HFFc6 (cell line): Measurements from ENCODE around the gene GUCD1. TPM values are rescaled to one million over a fixed set of nuclear protein-coding genes. Genes with fewer than 3 reads are reported as not detected.

Experiments used
- DNase-seq: peaks from one replicate; pipeline ENCODE4 v3.0.0-alpha.2; 2018
- H3K27ac Mint-ChIP-seq: 2 replicates; pipeline ENCODE4 v1.8.0; 2020; ENCODE audit warnings: mild to moderate bottlenecking, mixed read lengths
- H3K27me3 Mint-ChIP-seq: 2 replicates; pipeline ENCODE4 v1.8.0; 2021; ENCODE audit warnings: mild to moderate bottlenecking, moderate library complexity, mixed read lengths; ENCODE audit not compliant: insufficient read depth
- H3K36me3 Mint-ChIP-seq: 2 replicates; pipeline ENCODE4 v1.8.0; 2021; ENCODE audit warnings: low read depth, mixed read lengths
- H3K4me1 Mint-ChIP-seq: 2 replicates; pipeline ENCODE4 v1.8.0; 2020; ENCODE audit warnings: low read depth, mixed read lengths
- H3K4me3 Mint-ChIP-seq: 2 replicates; pipeline ENCODE4 v1.8.0; 2020; ENCODE audit warnings: mild to moderate bottlenecking, moderate library complexity, mixed read lengths
- H3K9me3 Mint-ChIP-seq: 2 replicates; pipeline ENCODE4 v1.8.0; 2020; ENCODE audit warnings: mild to moderate bottlenecking, mixed read lengths
- total RNA-seq, 6 experiments: library from RNA; stranded (reverse); fragmentation: NEBNext Ultra II Directional; extraction: Animal tissue kit (Norgen Biotek cat#: 25700); gene quantifications; 2 replicates in 1 of 6; 3 replicates in 5 of 6; pipeline ENCODE4 v1.2.3, GENCODE V29; 2021
- TF ChIP-seq, protein P1 (sequence below): fragments of 200-600 bp; sonication (generic); IDR thresholded peaks from 2 replicates; pipeline ENCODE4 v1.5.0; 2021; ENCODE audit warnings: antibody characterized with exemption, mild to moderate bottlenecking

The GUCD1 gene
- total RNA-seq, 6 experiments from 2014 or later: 82.4 to 99.5 (median 89.0) TPM

DNA sequence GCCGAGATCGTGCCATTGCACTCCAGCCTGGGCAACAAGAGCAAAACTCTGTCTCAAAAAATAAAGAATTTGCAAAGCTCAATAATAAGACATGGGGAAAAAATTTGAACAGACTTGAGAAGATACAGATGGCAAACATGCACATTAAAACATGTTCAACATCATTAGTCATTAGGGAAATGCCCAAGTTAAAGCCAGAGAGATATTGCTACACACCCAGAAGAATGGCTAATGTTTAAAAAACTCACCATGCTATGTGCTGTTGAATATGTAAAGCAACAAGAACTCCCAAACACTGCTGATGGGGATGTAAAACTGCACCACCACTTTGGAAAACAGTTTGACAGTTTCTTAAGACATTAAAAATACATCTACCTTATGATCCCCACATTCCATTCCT, 25.3 kb upstream of the GUCD1 start:
- Mint-ChIP-seq H3K9me3 (no peaks in the 10 kb centered on the region), H3K4me1 (peaks cover 29% of the 10 kb centered on the region), H3K27me3 (no peaks in the 10 kb centered on the region; the same call in 1 of the 2 replicates), H3K36me3 (peaks cover 12% of the 10 kb centered on the region), H3K4me3 (no peak overlapping the region), H3K27ac (peak overlapping the region; percentile 47; the same call in 1 of the 2 replicates)
- TF ChIP-seq, protein P1, sequence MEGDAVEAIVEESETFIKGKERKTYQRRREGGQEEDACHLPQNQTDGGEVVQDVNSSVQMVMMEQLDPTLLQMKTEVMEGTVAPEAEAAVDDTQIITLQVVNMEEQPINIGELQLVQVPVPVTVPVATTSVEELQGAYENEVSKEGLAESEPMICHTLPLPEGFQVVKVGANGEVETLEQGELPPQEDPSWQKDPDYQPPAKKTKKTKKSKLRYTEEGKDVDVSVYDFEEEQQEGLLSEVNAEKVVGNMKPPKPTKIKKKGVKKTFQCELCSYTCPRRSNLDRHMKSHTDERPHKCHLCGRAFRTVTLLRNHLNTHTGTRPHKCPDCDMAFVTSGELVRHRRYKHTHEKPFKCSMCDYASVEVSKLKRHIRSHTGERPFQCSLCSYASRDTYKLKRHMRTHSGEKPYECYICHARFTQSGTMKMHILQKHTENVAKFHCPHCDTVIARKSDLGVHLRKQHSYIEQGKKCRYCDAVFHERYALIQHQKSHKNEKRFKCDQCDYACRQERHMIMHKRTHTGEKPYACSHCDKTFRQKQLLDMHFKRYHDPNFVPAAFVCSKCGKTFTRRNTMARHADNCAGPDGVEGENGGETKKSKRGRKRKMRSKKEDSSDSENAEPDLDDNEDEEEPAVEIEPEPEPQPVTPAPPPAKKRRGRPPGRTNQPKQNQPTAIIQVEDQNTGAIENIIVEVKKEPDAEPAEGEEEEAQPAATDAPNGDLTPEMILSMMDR: no peak
- peak; percentile 78 for DNase-seq

DNA sequence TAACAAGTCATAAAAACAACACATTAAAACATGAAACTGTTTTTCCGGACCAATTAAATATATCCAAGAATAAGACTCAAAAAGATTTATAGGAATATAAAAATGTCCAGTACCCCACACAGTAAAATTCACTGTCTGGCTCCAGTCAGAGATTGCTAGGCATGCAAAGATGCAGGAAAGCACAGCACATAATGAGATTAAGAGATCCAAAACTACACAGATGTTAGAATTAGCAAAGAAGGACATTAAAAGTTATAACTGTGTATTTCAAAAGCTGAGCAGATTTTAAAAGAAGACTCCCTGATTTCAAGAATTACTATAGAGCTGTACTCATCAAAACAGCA, 24.3 kb upstream of the GUCD1 start:
- Mint-ChIP-seq H3K4me3 (no peak overlapping the region), H3K27ac (peak overlapping the region; percentile 2; the same call in 1 of the 2 replicates), H3K4me1 (peaks cover 35% of the 10 kb centered on the region), H3K36me3 (peaks cover 22% of the 10 kb centered on the region), H3K9me3 (no peaks in the 10 kb centered on the region), H3K27me3 (no peaks in the 10 kb centered on the region; the same call in 1 of the 2 replicates)
- TF ChIP-seq, protein P1: no peak
- no peak for DNase-seq

DNA sequence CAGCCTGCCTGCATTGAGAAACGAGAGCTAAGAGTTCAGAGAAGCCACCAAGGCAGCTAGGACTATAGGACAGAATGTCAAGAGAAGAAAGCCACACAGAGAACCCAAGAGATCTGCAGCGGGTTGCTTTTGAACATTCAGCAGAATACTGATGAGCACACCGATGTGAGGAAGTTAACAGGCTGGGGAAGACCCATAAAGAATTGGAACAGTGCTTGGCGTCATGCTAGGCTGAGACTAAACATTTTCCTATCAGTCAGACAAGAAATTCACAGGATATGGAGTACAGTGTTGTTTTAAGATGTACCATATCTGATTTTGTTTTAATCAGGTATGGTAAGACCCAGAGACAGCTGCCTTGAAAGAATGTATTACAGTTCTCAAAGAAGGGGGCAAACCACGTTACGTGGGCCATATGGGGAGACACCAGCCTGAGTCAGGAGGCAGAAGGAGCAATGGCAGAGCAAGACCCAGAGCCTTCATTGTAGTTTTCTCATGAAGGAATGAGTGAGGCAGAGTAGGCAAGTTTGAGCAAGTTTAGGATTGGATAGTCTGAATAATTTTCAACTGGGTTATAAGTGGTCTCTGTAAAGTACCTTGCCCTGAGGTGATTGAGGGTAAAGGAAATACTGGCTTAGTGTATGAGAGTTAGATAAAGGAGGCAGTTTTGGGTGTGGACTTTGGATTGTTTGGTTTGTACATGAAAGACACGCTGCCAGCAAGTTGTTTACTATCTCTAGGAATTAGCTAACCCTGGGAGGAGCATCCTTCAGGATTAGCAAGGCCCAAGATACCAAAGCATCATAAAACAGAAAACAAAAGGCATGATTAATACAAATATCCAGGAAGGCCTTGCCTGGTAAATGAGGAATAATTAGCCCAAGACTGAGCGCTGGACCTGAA, 23.7 kb upstream of the GUCD1 start:
- TF ChIP-seq, protein P1: no peak
- H3K27ac Mint-ChIP-seq: peak overlapping the region; percentile 30
- peaks cover 35% of the 10 kb centered on the region for H3K4me1 Mint-ChIP-seq
- peaks cover 24% of the 10 kb centered on the region for H3K36me3 Mint-ChIP-seq
- peak; percentile 5 for DNase-seq
- H3K9me3 Mint-ChIP-seq: no peaks in the 10 kb centered on the region
- H3K4me3 Mint-ChIP-seq: no peak overlapping the region
- no peaks in the 10 kb centered on the region; the same call in 1 of the 2 replicates for H3K27me3 Mint-ChIP-seq

DNA sequence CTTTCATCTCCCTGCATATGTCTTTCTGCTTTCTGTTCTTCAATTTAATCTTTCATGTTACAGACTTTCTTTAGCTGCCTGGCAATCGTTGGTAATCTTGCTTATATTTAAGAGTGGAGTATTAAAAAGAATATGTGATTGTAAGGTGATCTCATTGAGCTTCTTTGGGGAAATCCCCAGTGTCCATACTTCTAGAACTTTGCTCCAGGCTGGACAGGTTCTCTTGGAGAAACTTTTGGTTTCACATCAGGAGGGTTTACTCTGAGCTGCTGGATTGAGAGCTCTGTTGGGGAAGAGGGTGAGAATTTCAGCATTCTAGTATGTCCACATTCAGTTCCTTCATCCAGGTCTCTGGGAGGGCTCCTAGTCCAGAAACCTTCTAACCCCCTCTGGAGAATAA, 21.8 kb upstream of the GUCD1 start:
- Mint-ChIP-seq H3K27ac (no peak overlapping the region), H3K4me3 (no peak overlapping the region), H3K36me3 (peaks cover 37% of the 10 kb centered on the region), H3K9me3 (no peaks in the 10 kb centered on the region), H3K27me3 (no peaks in the 10 kb centered on the region; the same call in 1 of the 2 replicates), H3K4me1 (peaks cover 35% of the 10 kb centered on the region)
- DNase-seq: no peak
- TF ChIP-seq, protein P1: no peak

DNA sequence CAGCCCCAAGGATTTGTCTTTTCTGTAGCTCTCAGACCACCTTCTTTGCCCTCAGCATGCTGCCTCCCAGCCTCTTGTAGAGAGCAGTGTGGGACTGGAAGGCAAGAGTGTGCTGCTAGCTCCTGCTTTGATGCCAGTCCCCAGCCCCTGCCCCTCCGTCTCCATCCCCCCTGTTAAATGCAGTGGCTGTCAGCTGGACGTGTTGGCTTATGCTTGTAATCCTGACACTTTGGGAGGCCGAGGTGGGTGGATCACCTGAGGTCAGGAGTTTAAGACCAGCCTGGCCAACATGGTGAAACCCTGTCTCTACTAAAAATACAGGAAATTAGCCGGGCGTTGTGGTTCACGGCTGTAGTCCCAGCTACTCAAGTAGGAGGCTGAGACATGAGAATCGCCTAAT, 16.3 kb upstream of the GUCD1 start:
- Mint-ChIP-seq H3K9me3 (no peaks in the 10 kb centered on the region), H3K27ac (no peak overlapping the region), H3K4me1 (peaks cover 15% of the 10 kb centered on the region; the same call in 1 of the 2 replicates), H3K27me3 (no peaks in the 10 kb centered on the region; the same call in 1 of the 2 replicates), H3K4me3 (no peak overlapping the region), H3K36me3 (peaks cover 44% of the 10 kb centered on the region)
- TF ChIP-seq, protein P1: no peak
- no peak for DNase-seq
